Stimulated activated CD4-positive, alpha-beta T cell treated with anti-CD3 and anti-CD28 coated beads, Interleukin-2, amount 100 ng/mL, for 4 hours (primary cell): ENCODE results near the gene KIF3B.
"Not testable (repeated sequence)": the region's sequence is repeated elsewhere in the genome, so short reads cannot be mapped to it uniquely, and the experiment has no call there.

Experiments
- DNase-seq: peaks from one replicate; pipeline ENCODE4 v3.0.0-alpha.2; 2020; ENCODE audit warnings: low read depth

The KIF3B gene

GRCh38 chr20:32248043-32248442 is 29.4 kb upstream of the KIF3B start:
- DNase-seq = no peak

GRCh38 chr20:32249030-32249738 is 28.3 kb upstream of the KIF3B start:
- DNase-seq = peak; percentile 28

GRCh38 chr20:32251470-32251869 is 26.0 kb upstream of the KIF3B start:
- DNase-seq = no peak

GRCh38 chr20:32252189-32252588 is 25.3 kb upstream of the KIF3B start:
- peak; percentile 74 for DNase-seq

GRCh38 chr20:32260973-32261372 is 16.5 kb upstream of the KIF3B start:
- DNase-seq = not testable (repeated sequence)

DNA sequence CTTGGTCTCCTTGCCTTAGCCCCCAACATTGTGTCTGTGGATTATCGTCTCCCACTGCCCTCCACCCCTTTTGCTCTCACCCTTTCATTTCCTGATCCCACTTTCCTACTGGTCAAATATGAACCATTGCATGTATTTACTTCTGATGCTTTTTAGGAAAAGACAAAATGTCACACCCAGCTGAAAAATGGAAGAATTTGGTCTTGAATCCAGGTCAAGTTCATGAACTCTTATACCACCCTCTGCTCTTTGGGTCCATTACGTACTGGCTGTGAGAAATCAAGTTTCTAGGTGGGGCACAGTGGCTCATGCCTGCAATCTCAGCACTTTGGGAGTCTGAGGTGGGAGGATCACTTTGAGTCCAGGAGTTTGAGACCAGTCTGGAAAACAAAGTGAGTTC is 15.8 kb upstream of the KIF3B start:
- DNase-seq = no peak

- no peak for DNase-seq
These were observed 14.0 kb upstream of the KIF3B start for GRCh38 chr20:32263398-32263954.

DNA sequence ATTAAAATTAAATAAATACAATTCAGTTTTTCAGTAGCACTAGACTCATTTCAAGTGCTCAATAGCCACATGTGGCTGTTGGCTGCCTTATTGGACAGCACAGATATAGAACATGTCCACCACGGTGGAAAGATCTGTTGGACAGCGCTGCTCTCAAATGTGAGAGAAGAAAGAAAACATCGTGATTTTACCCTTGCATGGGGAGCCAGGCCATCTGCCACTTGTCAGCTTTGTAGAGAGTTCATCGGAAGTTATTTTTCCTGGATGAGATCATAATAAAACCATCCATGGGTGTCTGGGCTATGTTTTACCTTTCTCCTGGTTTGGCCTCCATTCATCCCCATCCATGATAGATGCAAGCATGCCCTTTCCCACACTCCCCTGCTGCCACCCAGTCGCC is 5.8 kb upstream of the KIF3B start:
- no peak for DNase-seq

GRCh38 chr20:32274359-32274758 is 3.1 kb upstream of the KIF3B start:
- no peak for DNase-seq

DNA sequence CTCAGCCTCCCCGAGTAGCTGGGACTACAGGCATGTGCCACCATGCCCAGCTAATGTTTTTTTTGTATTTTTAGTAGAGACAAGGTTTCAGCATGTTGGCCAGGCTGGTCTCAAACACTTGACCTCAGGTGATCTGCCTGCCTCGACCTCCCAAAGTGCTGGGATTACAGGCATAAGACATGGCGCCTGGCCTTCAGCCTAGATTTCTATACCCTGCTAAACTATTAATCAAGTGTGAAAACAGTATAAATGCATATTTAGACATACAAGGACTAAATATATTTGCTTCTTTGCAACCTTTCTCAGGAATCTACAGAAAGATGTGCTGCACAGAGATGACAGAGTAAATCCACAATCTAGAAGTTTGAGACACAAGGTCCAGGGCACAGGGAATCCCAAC is 2.3 kb upstream of the KIF3B start:
- DNase-seq = not testable (repeated sequence)

DNA sequence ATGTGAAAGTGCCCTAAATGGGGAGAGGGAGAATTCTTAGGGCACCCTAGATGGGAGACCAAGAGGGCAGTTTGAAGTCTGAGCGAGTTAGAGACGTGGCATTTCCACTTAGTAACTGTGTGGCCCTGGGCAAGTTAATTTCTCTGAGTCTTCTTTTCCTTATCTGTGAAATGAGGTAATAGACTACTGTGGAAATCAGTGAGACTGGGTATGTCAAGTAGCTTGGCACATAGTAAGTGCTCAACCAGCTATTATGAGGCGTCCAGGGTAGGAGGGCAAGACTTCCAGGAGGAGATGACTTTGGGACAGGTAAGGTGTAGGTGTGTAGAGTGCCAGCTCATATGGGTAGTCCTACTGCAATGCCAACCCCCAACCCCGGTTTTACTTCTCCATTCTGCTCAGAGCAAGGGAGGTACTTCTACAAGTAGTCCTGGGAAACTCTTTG is 770 bp downstream of the KIF3B start:
- DNase-seq = no peak

- no peak for DNase-seq
These were observed 4.3 kb downstream of the KIF3B start for GRCh38 chr20:32281711-32282110.

GRCh38 chr20:32282461-32282860 is 5.0 kb downstream of the KIF3B start:
- no peak for DNase-seq

DNA sequence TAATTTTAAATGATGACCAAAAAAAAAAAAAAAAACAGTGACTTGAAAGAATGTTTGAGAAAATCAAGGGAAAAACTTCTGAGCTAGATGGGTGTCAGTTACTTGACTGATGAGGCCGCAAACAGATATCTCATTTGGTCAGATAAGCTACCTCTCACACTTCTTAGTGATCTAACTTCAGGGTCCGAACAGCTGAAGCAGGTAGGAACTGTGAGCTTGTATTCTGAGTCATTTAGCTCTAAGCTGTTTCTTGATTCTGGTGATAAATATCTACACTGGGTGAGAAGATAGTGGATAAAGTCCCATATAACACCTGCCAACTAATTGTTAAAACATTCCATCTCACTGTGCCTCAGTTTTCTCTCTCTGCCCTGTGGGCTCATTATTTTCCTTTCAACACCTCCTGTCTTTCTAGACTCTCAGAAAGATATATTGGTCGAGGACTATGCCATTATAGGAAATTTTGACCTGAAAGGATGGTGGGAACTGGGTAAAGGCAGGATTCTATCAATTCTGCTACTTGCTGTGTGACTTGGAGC is 7.7 kb downstream of the KIF3B start:
- no peak for DNase-seq

GRCh38 chr20:32285621-32286371 is 8.3 kb downstream of the KIF3B start:
- DNase-seq = no peak

DNA sequence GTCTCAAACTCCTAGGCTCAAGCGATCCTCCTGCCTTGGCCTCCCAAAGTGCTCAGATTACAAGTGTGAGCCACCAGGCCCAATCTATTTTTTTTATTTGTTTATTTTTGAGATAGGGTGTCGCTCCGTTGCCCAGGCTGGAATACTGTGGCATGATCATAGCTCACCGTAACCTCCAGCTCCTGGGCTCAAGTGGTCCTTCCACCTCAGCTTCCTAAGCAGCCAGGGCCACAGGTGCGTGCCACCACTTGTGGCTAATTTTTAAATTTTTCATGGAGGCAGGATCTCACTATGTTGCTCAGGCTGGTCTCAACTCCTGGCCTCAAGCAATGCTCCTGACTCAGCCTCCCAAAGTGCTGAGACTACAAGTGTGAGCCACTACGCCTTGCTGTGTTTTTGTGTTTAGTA is 9.8 kb downstream of the KIF3B start:
- DNase-seq = no peak

DNA sequence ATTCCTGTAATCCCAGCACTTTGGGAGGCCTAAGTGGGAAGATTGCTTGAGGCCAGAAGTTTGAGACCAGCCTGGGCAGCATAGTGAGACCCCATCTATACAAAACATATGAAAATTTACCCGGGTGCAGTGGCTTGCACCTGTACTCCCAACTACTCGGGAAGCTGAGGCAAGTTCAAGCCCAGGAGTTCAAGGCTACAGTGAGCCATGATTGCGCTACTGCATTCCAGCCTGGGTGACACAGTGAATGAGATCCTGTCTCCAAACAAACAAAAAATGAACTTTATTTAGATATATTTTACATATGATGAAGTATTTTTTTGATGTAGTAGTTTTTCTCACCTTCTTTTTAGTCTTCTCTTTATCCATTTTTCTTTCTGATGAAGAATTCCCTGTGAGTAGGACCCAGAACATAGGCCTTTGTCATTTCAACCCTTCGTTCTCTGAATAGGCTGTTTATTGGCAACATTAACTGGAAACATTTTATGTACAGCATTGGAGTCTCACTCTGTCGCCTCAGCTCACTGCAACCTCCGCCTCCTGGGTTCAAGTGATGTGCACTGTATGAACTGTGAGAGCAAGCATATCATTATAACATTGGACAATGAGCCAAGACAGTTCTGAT is 10.9 kb downstream of the KIF3B start:
- DNase-seq = no peak

GRCh38 chr20:32289299-32289660 is 11.8 kb downstream of the KIF3B start:
- DNase-seq = not testable (repeated sequence)

- no peak for DNase-seq
These were observed 12.4 kb downstream of the KIF3B start for GRCh38 chr20:32289661-32290431.

DNA sequence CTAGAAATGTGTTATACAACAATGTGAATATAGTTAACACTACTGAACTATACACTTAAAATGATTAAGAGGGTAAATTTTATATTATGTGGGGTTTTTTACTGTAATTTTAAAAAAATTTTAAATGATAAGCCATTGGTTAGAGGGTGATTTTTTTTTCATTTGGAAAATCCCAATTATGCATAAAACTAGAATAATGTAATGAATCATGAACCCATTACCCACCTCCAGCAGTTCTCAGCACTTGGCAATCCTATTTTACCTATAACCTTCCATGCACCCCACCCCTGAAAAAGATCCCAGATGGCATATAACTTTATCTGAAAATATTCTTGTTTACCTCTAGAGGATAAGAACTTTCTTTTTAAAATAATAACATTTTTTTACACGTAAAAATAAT is 13.7 kb downstream of the KIF3B start:
- DNase-seq = no peak

GRCh38 chr20:32292548-32292947 is 15.1 kb downstream of the KIF3B start:
- no peak for DNase-seq

GRCh38 chr20:32294071-32294470 is 16.6 kb downstream of the KIF3B start:
- no peak for DNase-seq
